H9 (cell line): Measurements from ENCODE around the gene PTPN12. TPM values are rescaled to one million over a fixed set of nuclear protein-coding genes. Genes with fewer than 3 reads are reported as not detected.

Experiments
- DNase-seq: peaks from one replicate; pipeline ENCODE4 v3.0.0-alpha.2; 2017
- H2AFZ ChIP-seq: one replicate; pipeline ENCODE4 v1.6.1; 2013; ENCODE audit warnings: mild to moderate bottlenecking, low read length, control low read depth, moderate library complexity
- H2AK5ac ChIP-seq: 2 replicates; pipeline ENCODE4 v1.6.1; 2013; ENCODE audit warnings: low read length, control low read depth, mixed read lengths; ENCODE audit not compliant: insufficient read length
- H2BK120ac ChIP-seq: one replicate; pipeline ENCODE4 v1.6.1; 2013; ENCODE audit warnings: low read depth, mild to moderate bottlenecking, low read length, control low read depth, inconsistent platforms; ENCODE audit not compliant: poor library complexity, severe bottlenecking
- H2BK12ac ChIP-seq: 2 replicates; pipeline ENCODE4 v1.6.1; 2013; ENCODE audit warnings: low read length, control low read depth, mixed read lengths, low read depth; ENCODE audit not compliant: insufficient read length
- H2BK15ac ChIP-seq: 2 replicates; pipeline ENCODE4 v1.6.1; 2013; ENCODE audit warnings: low read depth, low read length, control low read depth
- H2BK20ac ChIP-seq: one replicate; pipeline ENCODE4 v1.6.1; 2013; ENCODE audit warnings: low read depth, mild to moderate bottlenecking, low read length, control low read depth, inconsistent platforms; ENCODE audit not compliant: poor library complexity, severe bottlenecking
- H2BK5ac ChIP-seq: 2 replicates; pipeline ENCODE4 v1.6.1; 2013; ENCODE audit warnings: low read length, control low read depth, mixed read lengths; ENCODE audit not compliant: insufficient read length
- H3K14ac ChIP-seq: 2 replicates; pipeline ENCODE4 v1.6.1; 2013; ENCODE audit warnings: low read length, control low read depth; ENCODE audit not compliant: insufficient read depth
- H3K18ac ChIP-seq: 2 replicates; pipeline ENCODE4 v1.6.1; 2013; ENCODE audit warnings: low read depth, mild to moderate bottlenecking, mixed read lengths, low read length, control low read depth; ENCODE audit not compliant: insufficient read length
- H3K23ac ChIP-seq: 2 replicates; pipeline ENCODE4 v1.6.1; 2013; ENCODE audit warnings: low read length, control low read depth, mixed read lengths, low read depth; ENCODE audit not compliant: insufficient read length
- H3K23me2 ChIP-seq: 2 replicates; pipeline ENCODE4 v1.6.1; 2013; ENCODE audit warnings: low read depth, mild to moderate bottlenecking, mixed read lengths, low read length, control low read depth; ENCODE audit not compliant: insufficient read length, poor library complexity, severe bottlenecking
- H3K27ac ChIP-seq: 2 replicates; pipeline ENCODE4 v1.5.1; 2013; ENCODE audit warnings: low read length, control low read depth, mixed read lengths, low read depth; ENCODE audit not compliant: insufficient read length
- H3K27me3 ChIP-seq: 2 replicates; pipeline ENCODE4 v1.6.1; 2013; ENCODE audit warnings: low read length, control low read depth, inconsistent platforms; ENCODE audit not compliant: insufficient read depth
- H3K4ac ChIP-seq: 2 replicates; pipeline ENCODE4 v1.6.1; 2013; ENCODE audit warnings: low read depth, mild to moderate bottlenecking, control low read depth, inconsistent platforms, low read length, moderate library complexity
- H3K4me1 ChIP-seq: 2 replicates; pipeline ENCODE4 v1.6.1; 2013; ENCODE audit warnings: low read length, control low read depth, inconsistent platforms; ENCODE audit not compliant: insufficient read depth
- H3K4me2 ChIP-seq: 2 replicates; pipeline ENCODE4 v1.6.1; 2013; ENCODE audit warnings: low read length, control low read depth, mixed read lengths; ENCODE audit not compliant: insufficient read length, insufficient read depth
- H3K56ac ChIP-seq: 2 replicates; pipeline ENCODE4 v1.6.1; 2013; ENCODE audit warnings: low read depth, mild to moderate bottlenecking, mixed read lengths, low read length, control low read depth; ENCODE audit not compliant: insufficient read length
- H3K79me1 ChIP-seq: 2 replicates; pipeline ENCODE4 v1.6.1; 2013; ENCODE audit warnings: low read depth, mild to moderate bottlenecking, moderate library complexity, low read length, control low read depth, inconsistent platforms; ENCODE audit not compliant: insufficient read depth, poor library complexity, severe bottlenecking
- H3K79me2 ChIP-seq: 2 replicates; pipeline ENCODE4 v1.6.1; 2013; ENCODE audit warnings: low read length, control low read depth, inconsistent platforms; ENCODE audit not compliant: insufficient read depth
- H3K9ac ChIP-seq: 2 replicates; pipeline ENCODE4 v1.6.1; 2013; ENCODE audit warnings: low read length, control low read depth, mixed read lengths; ENCODE audit not compliant: insufficient read length; ENCODE audit errors: extremely low read depth
- H3K9me3 ChIP-seq: one replicate; pipeline ENCODE4 v1.6.1; 2013; ENCODE audit warnings: low read depth, low read length, inconsistent platforms; ENCODE audit not compliant: control insufficient read depth
- H3T11ph ChIP-seq: one replicate; pipeline ENCODE4 v1.6.1; 2013; ENCODE audit warnings: mild to moderate bottlenecking, low read length, control low read depth, inconsistent platforms
- H4K20me1 ChIP-seq: one replicate; pipeline ENCODE4 v1.6.1; 2013; ENCODE audit not compliant: control insufficient read depth, insufficient read length, insufficient read depth
- H4K5ac ChIP-seq: 2 replicates; pipeline ENCODE4 v1.6.1; 2013; ENCODE audit warnings: low read depth, mild to moderate bottlenecking, mixed read lengths, low read length, control low read depth; ENCODE audit not compliant: insufficient read length
- H4K8ac ChIP-seq: replicated peaks from 2 replicates; pipeline ENCODE4 v1.6.1; 2013; ENCODE audit warnings: low read length, control low read depth, mixed read lengths, low read depth; ENCODE audit not compliant: insufficient read length
- H4K91ac ChIP-seq: 2 replicates; pipeline ENCODE4 v1.6.1; 2013; ENCODE audit warnings: low read depth, mild to moderate bottlenecking, moderate library complexity, mixed read lengths, low read length, control low read depth; ENCODE audit not compliant: insufficient read length
- H3K27ac Mint-ChIP-seq, 3 experiments: 2 replicates in 2 of 3; 3 replicates in 1 of 3; pipeline ENCODE4 v1.8.0; 2020 to 2021; ENCODE audit warnings: mixed read lengths in 3 of 3, mild to moderate bottlenecking in 1 of 3, moderate library complexity in 1 of 3
- H3K27me3 Mint-ChIP-seq: 2 replicates; pipeline ENCODE4 v1.8.0; 2021; ENCODE audit warnings: low read depth, mild to moderate bottlenecking, moderate library complexity, mixed read lengths
- H3K36me3 Mint-ChIP-seq, 3 experiments: 2 replicates in 2 of 3; 3 replicates in 1 of 3; pipeline ENCODE4 v1.8.0; 2020 to 2021; ENCODE audit warnings: low read depth in 3 of 3, mixed read lengths in 3 of 3; ENCODE audit not compliant: insufficient read depth in 1 of 3
- H3K4me1 Mint-ChIP-seq, 2 experiments: 2 replicates each; pipeline ENCODE4 v1.8.0; 2020; ENCODE audit warnings: mixed read lengths in 2 of 2
- H3K4me3 Mint-ChIP-seq, 2 experiments: 2 replicates in 1 of 2; 3 replicates in 1 of 2; pipeline ENCODE4 v1.8.0; 2020 to 2021; ENCODE audit warnings: mild to moderate bottlenecking in 2 of 2, mixed read lengths in 2 of 2, moderate library complexity in 1 of 2
- H3K9me3 Mint-ChIP-seq, 2 experiments: 2 replicates in 1 of 2; 3 replicates in 1 of 2; pipeline ENCODE4 v1.8.0; 2020; ENCODE audit warnings: mild to moderate bottlenecking in 2 of 2, mixed read lengths in 2 of 2, moderate library complexity in 1 of 2
- WGBS: extraction: QIAGEN DNeasy Blood & Tissue Kit; methylation state at CpG from one replicate; pipeline ENCODE4 v1.1.7; 2013; ENCODE audit warnings: missing lambda C conversion rate, low lambda C conversion rate, mixed read lengths; ENCODE audit not compliant: insufficient read length; ENCODE audit errors: extremely low coverage; 5-methylcytosine and 5-hydroxymethylcytosine counted together
- total RNA-seq: library from RNA; stranded (reverse); gene quantifications from 2 replicates; pipeline ENCODE4 v1.2.1, GENCODE V29; 2021
- TF ChIP-seq, protein P1 (sequence below): fragments of 200-600 bp; sonication (generic); conservative IDR thresholded peaks from 3 replicates; pipeline ENCODE4 v1.8.0; 2021; ENCODE audit warnings: antibody characterized with exemption, mild to moderate bottlenecking

Gene PTPN12
- total RNA-seq, 1 experiment from 2014 or later = 128 TPM

DNA sequence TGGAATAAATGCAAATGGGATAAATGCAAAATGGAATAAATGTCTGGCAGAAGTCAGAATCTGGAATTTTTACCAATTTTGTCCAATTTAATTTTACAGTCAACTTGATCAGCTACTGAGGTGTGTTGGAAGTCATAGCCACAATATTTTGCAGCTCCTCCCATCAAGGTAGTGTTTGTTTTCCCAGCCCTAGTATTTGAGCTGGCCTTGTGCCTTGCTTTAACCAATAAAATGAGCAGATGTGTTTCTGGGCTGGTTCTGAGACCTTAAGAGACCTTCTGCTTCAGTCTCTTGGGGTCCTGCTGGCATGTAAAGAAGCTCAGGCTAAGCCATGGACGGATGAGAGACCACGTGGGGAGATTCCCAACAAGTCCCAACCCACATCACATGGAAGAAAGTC is 116.5 kb downstream of the PTPN12 start:
- H3K14ac ChIP-seq = no peak overlapping the region
- WGBS = no CpG with 5 or more reads among the region's 2 CpGs
- H2BK120ac ChIP-seq = no peak overlapping the region
- no peak overlapping the region for H3K23ac ChIP-seq
- H3K56ac ChIP-seq = no peak overlapping the region
- no peaks in the 10 kb centered on the region for H3K79me1 ChIP-seq
- no peak overlapping the region for H3K4me3 Mint-ChIP-seq
- H4K8ac ChIP-seq = no peak overlapping the region
- no peaks in the 10 kb centered on the region for H4K20me1 ChIP-seq
- H3K4ac ChIP-seq = no peak overlapping the region
- peaks cover 7 to 41% (median 9%) of the 10 kb centered on the region in 3 experiments; a peak in 6 of 7 replicates for H3K36me3 Mint-ChIP-seq
- no peak overlapping the region for H3T11ph ChIP-seq
- H3K4me1 Mint-ChIP-seq = no peaks in the 10 kb centered on the region
- no peak overlapping the region for H2AK5ac ChIP-seq
- H3K27ac Mint-ChIP-seq = no peak overlapping the region
- no peak overlapping the region for H4K91ac ChIP-seq
- H2AFZ ChIP-seq = no peak overlapping the region
- no peaks in the 10 kb centered on the region for H3K79me2 ChIP-seq
- no peak overlapping the region for H2BK20ac ChIP-seq
- no peak overlapping the region for H3K4me2 ChIP-seq
- H3K4me1 ChIP-seq = no peaks in the 10 kb centered on the region
- no peak overlapping the region for H2BK5ac ChIP-seq
- H2BK12ac ChIP-seq = no peak overlapping the region
- H2BK15ac ChIP-seq = no peak overlapping the region
- H3K18ac ChIP-seq = no peak overlapping the region
- no peaks in the 10 kb centered on the region for H3K27me3 ChIP-seq
- TF ChIP-seq, protein P1, sequence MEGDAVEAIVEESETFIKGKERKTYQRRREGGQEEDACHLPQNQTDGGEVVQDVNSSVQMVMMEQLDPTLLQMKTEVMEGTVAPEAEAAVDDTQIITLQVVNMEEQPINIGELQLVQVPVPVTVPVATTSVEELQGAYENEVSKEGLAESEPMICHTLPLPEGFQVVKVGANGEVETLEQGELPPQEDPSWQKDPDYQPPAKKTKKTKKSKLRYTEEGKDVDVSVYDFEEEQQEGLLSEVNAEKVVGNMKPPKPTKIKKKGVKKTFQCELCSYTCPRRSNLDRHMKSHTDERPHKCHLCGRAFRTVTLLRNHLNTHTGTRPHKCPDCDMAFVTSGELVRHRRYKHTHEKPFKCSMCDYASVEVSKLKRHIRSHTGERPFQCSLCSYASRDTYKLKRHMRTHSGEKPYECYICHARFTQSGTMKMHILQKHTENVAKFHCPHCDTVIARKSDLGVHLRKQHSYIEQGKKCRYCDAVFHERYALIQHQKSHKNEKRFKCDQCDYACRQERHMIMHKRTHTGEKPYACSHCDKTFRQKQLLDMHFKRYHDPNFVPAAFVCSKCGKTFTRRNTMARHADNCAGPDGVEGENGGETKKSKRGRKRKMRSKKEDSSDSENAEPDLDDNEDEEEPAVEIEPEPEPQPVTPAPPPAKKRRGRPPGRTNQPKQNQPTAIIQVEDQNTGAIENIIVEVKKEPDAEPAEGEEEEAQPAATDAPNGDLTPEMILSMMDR = no peak
- H3K27ac ChIP-seq = no peak overlapping the region
- no peaks in the 10 kb centered on the region for H3K23me2 ChIP-seq
- no peaks in the 10 kb centered on the region for H3K9me3 Mint-ChIP-seq
- no peaks in the 10 kb centered on the region for H3K27me3 Mint-ChIP-seq
- H3K9me3 ChIP-seq = no peaks in the 10 kb centered on the region
- no peak for DNase-seq
- no peak overlapping the region for H3K9ac ChIP-seq
- no peak overlapping the region for H4K5ac ChIP-seq
